Gastroesophageal sphincter (tissue), 3 donors: ENCODE measurements around the gene PARP12.

Experiments used
- CTCF ChIP-seq, 4 experiments: fragments of 200-600 bp in 2 of 4; fragments of 450-650 bp in 2 of 4; sonication (generic) in 1 of 4; IDR thresholded peaks; one replicate each; pipeline ENCODE4 v1.5.1; 2017 to 2019; ENCODE audit warnings: antibody characterized with exemption in 4 of 4, mild to moderate bottlenecking in 2 of 4, moderate library complexity in 2 of 4
- POLR2A ChIP-seq, 2 donors: fragments of 450-650 bp; IDR thresholded peaks; one replicate each; pipeline ENCODE4 v1.6.1; 2017; ENCODE audit warnings: antibody characterized with exemption in 2 of 2, mild to moderate bottlenecking in 2 of 2, moderate library complexity in 1 of 2
- POLR2AphosphoS5 ChIP-seq: sonication (generic); formaldehyde crosslinking; IDR thresholded peaks from one replicate; pipeline ENCODE4 v1.6.1; 2017; ENCODE audit warnings: antibody characterized with exemption

GRCh38 chr7:139990571-139991268, 72.0 kb downstream of the PARP12 start:
- TF ChIP-seq POLR2A (IDR thresholded peaks at IDR 0.05): no peak
- TF ChIP-seq CTCF (IDR thresholded peaks at IDR 0.05): no peak
- TF ChIP-seq POLR2AphosphoS5: no peak
